Kidney tubule cell (primary cell): ENCODE results near the gene RSPH10B2.
"Not testable (repeated sequence)": the region's sequence is repeated elsewhere in the genome, so short reads cannot be mapped to it uniquely, and the experiment has no call there.

Experiments
- DNase-seq: peaks from one replicate; pipeline ENCODE4 v3.0.0-alpha.2; 2018; ENCODE audit warnings: low spot score

The RSPH10B2 gene

GRCh38 chr7:6792113-6792872 is 38.4 kb downstream of the RSPH10B2 start:
- peak; percentile 85 for DNase-seq

DNA sequence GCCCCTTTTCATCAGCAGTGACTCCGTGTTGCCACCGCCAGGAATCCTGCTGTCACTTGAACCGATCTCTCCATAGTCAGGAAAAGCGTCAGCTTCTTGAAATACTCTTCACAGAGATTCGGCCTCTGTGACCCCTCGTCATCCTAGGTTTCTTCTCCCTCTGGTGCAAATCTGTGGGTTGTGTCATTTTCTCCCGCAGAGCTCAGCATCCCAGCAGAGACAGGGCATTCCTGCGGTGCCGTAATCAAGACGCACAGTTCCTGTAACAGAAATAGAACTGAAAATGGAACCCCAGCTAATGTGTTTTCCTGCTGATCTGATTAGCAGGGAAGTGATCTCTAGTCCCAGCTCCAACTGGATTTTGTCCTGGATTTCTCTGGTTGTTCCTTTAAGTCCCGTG is 40.4 kb downstream of the RSPH10B2 start:
- not testable (repeated sequence) for DNase-seq

- DNase-seq: peak; percentile 3
These were observed 43.3 kb downstream of the RSPH10B2 start for GRCh38 chr7:6797218-6797617.

- DNase-seq: not testable (repeated sequence)
These were observed 44.1 kb downstream of the RSPH10B2 start for GRCh38 chr7:6798047-6798446.

DNA sequence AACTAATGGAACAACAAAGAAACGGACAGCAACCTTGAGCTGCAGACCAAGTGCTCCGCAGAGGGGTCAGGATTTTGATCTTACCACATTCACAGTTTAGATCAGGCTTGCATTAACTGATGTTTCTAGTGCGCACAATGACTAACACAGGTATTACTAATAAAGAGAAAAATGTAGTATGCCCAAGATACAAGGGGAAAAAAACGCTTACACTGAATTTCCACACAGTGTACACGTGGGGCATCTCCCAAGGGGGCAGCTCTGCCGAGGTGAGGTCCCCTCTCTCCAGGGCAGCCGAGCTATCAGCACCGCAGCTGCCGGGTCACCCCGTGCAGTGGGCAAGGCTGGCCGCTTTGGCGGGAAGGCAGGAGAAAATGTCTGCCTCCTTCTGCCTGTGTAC is 46.0 kb downstream of the RSPH10B2 start:
- not testable (repeated sequence) for DNase-seq

DNA sequence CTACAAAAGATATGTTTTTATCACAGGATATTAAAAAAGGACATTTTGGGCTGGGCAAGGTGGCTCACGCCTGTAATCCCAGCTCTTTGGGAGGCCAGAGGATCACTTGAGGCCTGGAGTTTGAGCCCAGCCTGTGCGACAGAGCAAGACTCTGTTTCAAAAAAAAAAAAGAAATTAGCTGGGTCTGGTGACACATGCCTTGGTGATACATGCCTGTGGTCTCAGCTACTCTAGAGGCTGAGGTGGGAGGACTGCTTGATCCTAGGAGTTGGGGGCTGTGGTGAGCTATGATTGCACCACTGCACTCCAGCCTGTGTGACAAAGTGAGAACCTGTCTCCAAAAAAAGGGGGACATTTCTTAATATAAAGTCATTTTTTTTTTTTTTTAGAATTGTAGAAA is 46.4 kb downstream of the RSPH10B2 start:
- not testable (repeated sequence) for DNase-seq

- not testable (repeated sequence) for DNase-seq
These were observed 53.6 kb downstream of the RSPH10B2 start for GRCh38 chr7:6807393-6807918.

DNA sequence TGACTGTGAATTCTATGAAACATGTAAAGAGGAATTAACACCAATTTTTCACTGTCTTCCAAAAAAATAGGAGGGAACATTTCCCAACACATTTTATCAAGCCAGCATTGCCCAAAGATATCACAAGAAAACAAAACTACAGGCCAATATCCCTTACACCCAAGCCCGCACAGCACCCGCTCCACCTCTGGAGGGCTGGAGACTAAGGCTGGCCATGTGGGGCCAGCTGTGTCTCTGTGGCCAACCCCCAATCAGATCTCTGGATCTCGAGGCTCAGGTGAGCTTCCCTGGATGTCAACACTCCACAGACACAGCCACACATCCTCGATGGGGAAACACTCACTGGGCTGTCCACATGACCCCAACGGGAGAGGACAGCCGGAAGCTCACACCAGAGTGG is 54.1 kb downstream of the RSPH10B2 start:
- DNase-seq: not testable (repeated sequence)

- DNase-seq: not testable (repeated sequence)
These were observed 59.1 kb downstream of the RSPH10B2 start for GRCh38 chr7:6813011-6813410.

- not testable (repeated sequence) for DNase-seq
These were observed 61.6 kb downstream of the RSPH10B2 start for GRCh38 chr7:6815470-6815869.

GRCh38 chr7:6821622-6822021 is 67.7 kb downstream of the RSPH10B2 start:
- not testable (repeated sequence) for DNase-seq

DNA sequence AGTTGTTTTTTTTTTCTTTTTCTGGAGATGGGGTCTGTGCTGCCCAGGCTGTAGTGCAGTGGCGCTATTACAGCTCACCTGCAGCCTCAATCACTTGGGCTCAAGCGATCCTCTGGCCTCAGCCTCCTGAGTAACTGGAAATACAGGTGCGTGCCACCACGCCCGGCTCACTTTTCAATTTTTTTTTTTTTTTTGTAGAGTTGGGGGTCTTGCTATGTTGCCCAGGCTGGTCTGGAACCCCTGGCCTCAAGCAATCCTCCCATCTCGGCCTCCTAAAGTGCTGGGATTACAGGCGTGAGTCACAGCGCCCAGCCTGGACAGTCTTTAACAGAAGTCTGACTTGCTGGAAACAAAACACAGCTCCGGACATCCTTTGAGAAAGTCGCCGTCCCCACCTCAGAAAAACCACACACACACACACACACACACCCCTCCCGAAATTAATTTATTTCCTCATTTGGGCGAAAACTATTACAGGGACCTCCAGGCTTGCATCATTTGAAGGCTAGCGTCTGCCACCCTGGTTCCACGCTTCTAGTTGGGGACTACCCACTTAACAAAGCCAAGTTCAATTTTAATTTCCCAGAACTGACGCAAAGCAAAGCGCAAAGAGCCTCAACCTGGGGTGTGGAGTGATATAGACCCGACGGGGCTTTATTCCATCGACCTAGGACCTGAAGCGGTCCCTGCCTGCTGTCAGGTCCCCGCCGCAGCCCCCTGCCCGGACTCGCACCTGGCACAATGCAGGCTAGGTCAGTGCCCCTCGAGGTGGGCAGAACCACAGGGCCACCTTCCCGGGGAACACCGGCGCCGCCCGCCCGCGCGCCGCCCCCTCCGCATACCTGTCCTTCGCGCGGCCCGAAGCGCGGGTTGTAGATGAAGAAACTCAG is 71.6 kb downstream of the RSPH10B2 start:
- DNase-seq: not testable (repeated sequence)

DNA sequence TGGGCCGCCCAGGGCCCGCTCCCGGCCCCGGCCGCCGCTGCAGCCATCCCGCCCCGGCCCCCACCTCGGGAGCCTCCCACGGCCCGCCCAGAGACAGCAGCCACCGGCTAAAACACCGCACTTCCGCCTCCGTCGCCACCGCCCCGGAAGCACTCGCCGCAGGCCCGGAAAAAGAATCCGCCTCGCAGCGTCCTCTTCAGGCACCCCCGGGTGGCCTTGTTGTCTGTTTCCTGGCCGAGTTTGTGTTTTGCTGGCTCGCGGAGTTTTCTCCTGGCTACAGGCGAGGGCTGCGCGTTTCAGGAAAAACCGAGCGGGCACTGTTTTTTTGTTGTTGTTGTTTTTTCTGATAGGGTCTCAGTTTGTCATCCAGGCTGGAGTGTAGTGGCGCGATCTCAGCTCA is 72.2 kb downstream of the RSPH10B2 start, which contains the start of gene CCZ1B:
TSS of gene CCZ1B (minus strand) at position 125 of the 400 bp plus-strand sequence. CDS start at position 47, 78 bp downstream.
- peak; percentile 78 for DNase-seq

GRCh38 chr7:6827180-6827579 is 73.3 kb downstream of the RSPH10B2 start:
- not testable (repeated sequence) for DNase-seq

DNA sequence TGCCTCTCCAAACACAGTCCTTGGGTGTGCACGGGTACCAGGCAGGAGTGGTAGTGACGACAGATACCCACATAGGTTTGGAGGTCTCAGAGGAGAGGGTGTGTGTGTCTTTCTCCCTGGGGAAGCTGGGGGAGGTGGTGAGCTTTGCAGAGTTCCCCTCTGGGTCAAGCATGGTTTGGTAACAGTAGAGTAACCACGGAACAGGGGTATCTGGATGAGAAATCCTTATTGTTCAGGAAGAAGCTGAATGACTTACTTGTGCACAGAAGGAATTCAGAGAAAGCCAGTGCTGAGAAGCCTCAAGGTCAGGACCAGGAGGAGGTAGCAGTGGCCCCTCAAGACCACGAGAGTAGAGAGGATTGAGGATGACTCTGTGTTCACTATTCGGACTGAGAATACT is 75.7 kb downstream of the RSPH10B2 start:
- DNase-seq: not testable (repeated sequence)

GRCh38 chr7:6830026-6830425 is 76.1 kb downstream of the RSPH10B2 start:
- not testable (repeated sequence) for DNase-seq

- DNase-seq: no peak
These were observed 77.3 kb downstream of the RSPH10B2 start for GRCh38 chr7:6831018-6831725.

GRCh38 chr7:6833636-6834035 is 79.7 kb downstream of the RSPH10B2 start:
- DNase-seq: no peak

DNA sequence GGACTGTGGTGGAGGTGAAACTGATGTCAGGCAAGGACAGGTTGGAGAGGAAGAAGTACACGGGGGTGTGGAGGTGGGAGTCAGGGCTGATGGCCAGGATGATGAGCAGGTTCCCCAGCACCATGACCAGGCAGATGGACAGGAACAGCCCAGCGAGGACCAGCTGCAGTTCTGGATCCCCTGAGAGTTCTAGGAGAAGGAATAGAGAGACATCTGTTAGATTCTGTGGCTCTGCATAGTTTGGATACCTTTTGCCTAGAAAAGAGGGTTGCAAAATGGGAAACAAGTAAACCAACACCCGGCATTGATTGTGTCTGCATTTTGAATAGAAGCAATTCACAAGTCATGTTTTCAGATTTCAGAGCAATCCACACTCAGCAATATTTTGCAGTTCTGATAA is 81.6 kb downstream of the RSPH10B2 start:
- DNase-seq: not testable (repeated sequence)

- not testable (repeated sequence) for DNase-seq
These were observed 83.2 kb downstream of the RSPH10B2 start for GRCh38 chr7:6837081-6837480.

GRCh38 chr7:6842278-6842921 is 88.5 kb downstream of the RSPH10B2 start:
- not testable (repeated sequence) for DNase-seq
